ENCODE measurements around the gene GMPPA.

The GMPPA gene

DNA sequence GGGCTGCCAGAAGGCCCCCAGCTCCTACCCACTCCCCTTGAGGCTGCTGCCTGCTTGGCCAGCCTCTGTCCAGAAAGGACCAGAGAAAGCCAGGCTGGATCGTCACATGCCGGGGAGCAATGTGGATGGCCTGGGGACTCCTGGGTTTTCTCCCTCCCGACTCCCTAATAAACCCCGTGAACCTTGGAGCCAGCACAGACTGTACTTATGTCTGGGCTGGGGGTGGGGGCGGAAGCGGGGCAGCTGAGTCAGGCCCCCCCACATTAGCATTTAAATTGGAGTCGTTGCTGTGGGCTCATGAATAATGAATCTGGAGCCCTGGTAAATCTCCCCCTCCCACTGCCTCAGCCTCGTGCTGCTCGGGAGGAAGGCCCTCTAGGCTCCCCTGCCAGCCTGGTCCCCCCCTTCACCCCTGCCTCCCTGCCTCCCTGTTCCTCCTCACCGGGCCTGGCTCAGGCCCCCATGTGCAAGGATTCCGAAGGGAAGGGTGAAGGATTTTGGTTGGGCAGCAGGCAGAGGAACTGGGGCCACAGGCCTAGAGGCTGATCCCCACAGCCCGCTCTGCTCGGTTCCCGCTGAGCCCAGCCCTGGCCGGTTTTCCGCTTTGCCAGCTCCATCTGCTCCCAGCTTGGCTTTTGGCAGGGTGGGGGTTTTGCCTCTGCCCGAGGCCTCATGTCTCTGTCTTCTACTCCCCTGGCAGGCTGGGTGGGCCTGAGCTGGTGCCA lies 8.3 kb downstream of the GMPPA start:
- FAIRE-seq: no peak

DNA sequence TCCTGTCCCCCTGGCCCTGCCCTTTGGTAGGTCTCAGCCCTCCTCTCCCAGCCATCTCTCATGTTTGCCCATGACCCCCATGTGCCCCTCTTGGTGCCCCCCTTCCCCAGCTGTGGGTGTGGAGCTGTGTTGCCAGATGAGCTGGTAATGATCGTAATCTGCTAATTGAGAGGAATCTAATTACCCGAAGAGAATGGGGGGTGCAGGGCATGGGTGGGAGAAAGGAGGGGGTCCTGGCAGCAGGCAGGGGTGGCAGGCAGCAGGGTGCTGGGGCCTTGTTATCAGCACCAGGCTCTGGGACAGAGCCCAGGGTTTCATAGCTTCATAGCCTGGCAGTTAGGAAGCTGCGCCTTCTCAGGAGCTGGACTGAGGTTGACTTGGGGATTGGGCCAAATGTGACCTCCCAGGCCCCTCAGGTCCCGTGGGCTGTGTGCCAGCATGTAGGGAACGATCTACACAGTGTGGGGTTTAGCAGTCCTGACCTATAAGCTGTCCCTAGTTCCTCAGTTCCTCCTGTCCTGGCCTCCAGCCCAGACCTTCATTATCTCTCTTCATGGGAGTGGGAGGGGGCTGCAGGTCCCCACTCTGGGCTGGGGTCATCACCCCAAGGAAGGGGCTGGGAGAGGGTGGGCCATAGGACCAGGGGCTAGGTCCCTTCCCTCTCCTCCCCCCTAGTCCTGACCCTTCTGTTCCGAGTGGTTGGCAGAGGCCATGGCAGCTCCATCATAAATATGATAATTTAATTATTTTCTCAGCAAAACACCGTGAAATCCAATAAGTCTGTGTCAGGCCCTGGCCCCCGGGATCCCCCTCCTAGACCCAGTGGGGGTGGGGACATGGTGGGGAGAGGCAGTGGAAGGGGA lies 9.1 kb downstream of the GMPPA start:
- no peak for FAIRE-seq

DNA sequence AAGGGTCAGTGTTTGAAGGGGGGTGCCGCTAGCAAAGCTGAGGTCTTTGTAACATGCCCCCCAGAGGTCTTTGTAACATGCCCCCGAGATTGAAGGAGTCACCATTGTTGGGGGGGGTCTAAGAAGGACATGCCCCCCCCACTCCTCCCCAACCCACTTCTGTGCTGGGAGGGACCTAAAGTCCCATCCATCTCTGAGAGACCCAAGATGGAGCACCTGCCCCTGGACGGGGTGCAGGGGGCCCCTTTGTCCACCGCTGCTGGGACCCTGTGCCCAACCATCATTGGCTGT lies 9.7 kb downstream of the GMPPA start:
- FAIRE-seq: no peak

GRCh38 chr2:219508971-219509779 lies 10.5 kb downstream of the GMPPA start:
- no peak for FAIRE-seq

GRCh38 chr2:219509780-219510511 lies 11.3 kb downstream of the GMPPA start:
- no peak for FAIRE-seq

GRCh38 chr2:219510512-219511135 lies 11.9 kb downstream of the GMPPA start:
- no peak for FAIRE-seq

DNA sequence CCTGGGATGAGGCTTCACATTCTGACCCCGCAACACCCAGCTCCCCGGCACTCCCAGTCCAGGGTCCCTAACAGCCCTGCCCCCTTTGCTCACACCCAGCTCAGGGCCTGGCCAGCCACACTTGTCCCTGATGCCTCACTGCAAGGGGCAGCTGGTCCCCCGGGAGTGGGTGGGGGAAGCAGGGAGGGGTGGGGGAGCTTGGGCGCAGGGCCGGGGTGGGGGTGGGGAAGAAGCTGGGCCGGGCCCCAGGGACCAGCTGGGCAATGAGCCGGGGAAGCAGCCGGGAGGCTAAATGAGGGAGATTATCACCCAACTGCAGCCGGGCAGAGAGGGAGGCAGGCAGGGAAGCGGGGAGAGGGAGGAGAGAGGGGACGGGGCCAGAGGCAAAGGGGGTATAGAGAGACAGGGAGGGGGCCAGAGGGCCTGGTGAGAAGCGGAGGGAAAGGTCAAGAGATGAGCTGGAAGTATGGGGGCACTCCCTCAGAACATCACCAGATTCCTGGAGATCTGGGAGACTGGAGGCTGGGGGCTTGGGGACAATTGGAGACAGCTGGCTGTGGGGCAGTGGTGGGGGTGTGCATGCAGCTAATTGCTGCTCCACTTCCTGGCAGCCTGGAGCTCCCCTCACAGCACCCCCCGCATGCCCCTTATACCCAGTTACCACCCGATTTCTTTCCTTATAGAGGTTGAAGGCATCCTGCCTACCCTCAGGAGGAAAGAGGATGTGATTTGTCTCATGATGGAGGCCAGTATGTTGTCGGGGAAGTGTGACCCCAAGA lies 13.0 kb downstream of the GMPPA start:
- no peak for FAIRE-seq

DNA sequence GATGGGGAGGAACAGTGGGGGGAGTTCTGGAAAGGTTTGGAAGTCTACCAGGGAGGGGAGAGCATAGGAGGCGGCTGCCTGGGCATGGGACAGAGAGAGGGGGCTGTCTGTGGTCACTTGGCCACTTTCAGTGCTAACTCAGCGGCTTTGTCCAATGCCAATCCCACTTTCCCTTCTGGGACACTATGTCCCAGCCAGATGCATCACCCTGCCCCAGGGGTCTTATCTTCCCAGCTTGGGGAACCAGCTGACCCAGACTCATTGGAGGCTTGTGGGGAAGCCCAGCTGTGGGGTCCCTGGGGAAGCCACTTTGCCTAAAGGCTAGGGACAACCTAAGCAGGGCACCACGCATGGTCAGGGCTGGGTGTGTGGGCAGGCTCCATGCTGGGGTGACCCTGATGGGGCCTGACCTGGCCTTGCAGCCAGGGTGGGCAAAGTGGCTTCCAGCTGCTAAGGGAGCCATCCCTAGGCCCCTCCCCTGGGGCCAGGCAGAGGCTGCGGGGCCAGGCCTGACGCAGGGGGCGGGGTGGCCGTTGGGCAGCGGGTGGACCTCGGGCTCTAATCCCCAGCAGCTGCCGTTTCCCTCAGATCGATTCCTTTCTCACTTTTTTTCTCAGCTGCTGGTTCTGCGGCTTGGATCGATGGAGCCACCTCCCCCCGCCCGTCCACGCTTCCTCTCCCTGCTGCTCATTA lies 14.0 kb downstream of the GMPPA start:
- FAIRE-seq: no peak

- FAIRE-seq: no peak
These were observed 15.1 kb downstream of the GMPPA start for GRCh38 chr2:219513787-219514186.

DNA sequence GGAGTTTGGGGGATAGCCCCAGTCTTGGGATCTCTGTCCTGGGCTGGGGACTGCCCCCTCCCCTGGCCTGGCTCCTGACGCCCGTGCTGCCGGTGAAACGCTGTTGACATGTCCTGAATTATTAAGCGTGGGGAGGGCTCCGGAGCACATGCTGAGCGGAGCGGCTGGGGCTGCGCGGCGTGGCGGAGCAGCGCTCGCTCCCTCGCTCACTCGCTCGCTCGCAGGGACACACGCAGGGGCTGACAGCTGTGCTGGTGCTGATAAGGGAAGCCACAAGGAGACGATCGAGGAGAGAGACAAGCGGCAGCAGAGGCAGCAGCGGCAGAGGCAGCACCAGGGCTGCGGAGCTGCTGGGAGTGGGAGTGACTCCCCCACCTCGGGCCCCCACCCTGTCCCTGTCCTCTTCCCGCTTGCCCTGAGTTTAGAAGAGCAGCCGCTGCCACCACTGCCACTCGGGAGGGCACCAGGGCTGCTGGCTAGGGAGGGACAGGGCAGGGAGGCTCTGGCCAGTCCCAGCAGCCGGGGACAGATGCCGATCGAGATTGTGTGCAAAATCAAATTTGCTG lies 15.6 kb downstream of the GMPPA start, which contains the start of gene ASIC4:
TSS of gene ASIC4 (plus strand) at position 287 of the 566 bp plus-strand sequence. CDS start at position 530, 243 bp downstream.
- FAIRE-seq: no peak

DNA sequence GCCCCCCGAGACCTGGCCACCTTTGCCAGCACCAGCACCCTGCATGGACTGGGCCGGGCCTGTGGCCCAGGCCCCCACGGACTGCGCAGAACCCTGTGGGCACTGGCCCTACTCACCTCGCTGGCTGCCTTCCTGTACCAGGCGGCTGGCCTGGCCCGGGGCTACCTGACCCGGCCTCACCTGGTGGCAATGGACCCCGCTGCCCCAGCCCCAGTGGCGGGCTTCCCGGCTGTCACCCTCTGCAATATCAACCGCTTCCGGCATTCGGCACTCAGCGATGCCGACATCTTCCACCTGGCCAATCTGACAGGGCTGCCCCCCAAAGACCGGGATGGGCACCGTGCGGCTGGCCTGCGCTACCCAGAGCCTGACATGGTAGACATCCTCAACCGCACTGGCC lies 16.1 kb downstream of the GMPPA start:
- FAIRE-seq: no peak

GRCh38 chr2:219515874-219516629 lies 17.4 kb downstream of the GMPPA start:
- no peak for FAIRE-seq

- no peak for FAIRE-seq
These were observed 18.2 kb downstream of the GMPPA start for GRCh38 chr2:219516888-219517287.

DNA sequence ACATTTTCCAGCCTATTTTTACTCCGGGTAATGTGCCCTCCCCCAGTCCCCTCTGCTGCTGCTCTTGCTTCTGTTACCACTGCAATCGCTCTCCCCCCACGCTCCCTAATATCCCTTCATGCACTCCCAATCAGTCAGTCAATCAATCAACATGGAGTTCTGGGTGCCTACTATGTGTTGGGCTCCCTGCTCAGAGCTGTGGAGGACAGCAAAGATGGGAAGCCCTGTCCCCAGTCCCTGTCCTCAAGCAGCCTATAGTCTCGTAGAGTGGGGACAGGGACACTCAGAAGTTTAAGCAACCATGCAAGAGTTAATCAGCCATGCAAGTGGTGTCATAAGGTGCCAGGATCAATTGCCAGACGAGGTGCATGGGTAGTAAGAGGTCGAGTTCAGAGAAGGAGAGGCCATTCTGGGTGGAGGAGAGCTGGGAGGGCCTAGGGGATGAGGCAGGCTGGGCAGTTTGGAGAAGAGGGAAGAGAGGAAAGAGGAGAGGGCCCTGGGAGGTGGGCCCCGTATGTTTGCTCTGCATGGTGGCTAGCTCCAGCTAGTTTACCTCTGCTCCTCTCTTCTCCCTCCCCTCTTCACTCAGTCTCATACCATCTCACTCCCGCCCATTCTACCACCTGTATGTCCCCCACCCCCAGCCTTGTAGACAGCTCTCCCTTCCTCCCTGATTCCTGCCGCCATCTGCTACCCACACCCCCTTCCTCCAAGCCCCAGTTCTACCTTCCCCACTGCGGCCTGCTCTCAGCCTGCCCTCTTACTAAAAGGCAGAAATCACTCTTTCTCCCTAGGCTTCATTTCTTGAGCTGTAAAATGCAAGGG lies 19.5 kb downstream of the GMPPA start:
- no peak for FAIRE-seq

- FAIRE-seq: no peak
These were observed 20.8 kb downstream of the GMPPA start for GRCh38 chr2:219519526-219519916.

DNA sequence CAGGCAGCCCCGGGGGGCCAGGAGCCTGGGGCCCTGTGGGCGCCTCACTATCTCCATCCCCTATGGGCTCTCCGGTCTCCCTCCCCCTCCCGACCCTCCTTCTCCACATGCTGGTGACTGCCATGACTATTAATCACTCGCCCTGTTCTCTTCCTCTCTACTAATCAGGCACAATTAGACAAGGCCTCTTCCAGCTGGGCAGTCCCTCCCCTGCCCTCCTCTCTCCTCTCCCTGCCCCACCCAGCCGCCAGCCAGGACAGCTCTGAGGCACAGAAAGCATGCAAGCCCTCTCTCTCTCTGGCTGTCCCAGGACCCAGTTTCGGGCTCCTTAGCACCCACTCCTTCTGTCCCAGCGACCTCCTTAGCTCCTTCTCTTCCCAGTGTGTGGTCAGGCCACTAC lies 21.4 kb downstream of the GMPPA start:
- FAIRE-seq: no peak

DNA sequence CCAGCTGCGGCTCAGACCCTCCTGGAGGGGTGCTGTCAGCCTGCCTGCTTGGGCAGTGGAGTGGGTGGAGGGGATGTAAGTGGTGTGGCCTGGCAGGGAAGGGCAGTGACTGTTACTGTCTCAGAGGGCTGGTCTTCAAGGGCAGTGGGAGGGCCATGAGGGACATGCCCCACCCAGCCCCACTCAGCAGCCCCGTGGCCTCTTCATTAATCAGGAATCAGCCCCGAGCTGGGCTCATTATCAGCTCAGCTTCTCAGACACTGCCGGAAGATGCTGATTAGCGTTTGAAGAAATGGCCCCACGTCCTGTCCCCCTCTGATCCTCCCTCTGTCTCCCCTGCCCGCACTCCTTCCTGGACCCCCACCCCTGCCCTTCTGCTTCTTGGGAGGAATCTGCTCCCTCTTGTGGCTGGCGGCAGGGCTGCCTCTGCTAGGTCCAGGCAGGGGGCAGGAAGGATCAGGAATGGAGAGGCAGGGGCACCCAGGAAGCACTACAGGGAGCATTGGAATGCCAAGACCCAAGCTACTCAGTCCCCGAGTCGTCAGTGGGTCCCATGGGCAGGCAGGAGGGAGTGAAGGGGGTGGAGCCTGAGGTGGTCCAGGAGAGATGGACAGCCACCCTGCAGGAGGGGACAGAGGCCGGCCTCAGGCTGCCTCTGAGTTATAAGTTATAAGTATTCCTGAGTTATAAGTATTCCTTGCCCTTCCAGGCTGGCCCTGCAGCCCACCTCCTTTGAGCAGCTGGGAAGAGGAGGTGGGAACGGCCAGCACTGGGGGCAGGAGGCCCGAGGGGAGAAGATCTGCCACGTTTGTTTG lies 22.6 kb downstream of the GMPPA start:
- no peak for FAIRE-seq
